HCT116 (cell line): ENCODE data around the gene WLS. TPM values are rescaled to one million over a fixed set of nuclear protein-coding genes. Genes with fewer than 3 reads are reported as not detected.
A peak's percentile ranks its signal among the peaks of the same experiment; 100 is the strongest.

Source experiments
- ATAC-seq: fragments of 200-7000 bp; cut with Tn5 transposase; 2 replicates; pipeline ENCODE4 v1.9.1; 2020; ENCODE audit warnings: mild to moderate bottlenecking, moderate library complexity
- BruUV-seq: library from RNA; stranded (reverse); fragments of 400-500 nt; replicated peaks from 2 replicates; lab custom pipeline; 2021; lab: Mats Ljungman, UMichigan
- CTCF ChIA-PET: fragments of 300-600 bp; sonication (Branson Sonifier 250); formaldehyde crosslinking; loops from one replicate; lab custom pipeline; 2021; ENCODE audit warnings: antibody characterized with exemption; lab: Charles Lee
- POLR2A ChIA-PET: fragments of 300-600, 350-600 bp; sonication (Branson Sonifier 250); formaldehyde crosslinking; loops from one replicate; lab custom pipeline; 2021; ENCODE audit warnings: antibody characterized with exemption; lab: Charles Lee
- RAD21 ChIA-PET, 2 experiments: fragments of 300-600 bp; sonication (Branson Sonifier 250); formaldehyde crosslinking; loops; one replicate each; lab custom pipeline; 2023; ENCODE audit warnings: low total read pairs in 2 of 2; ENCODE audit not compliant: uncharacterized antibody in 2 of 2, unreplicated experiment in 2 of 2, low non-redundant PET in 1 of 2; lab: Charles Lee
- DNase-seq: peaks from one replicate; pipeline ENCODE4 v3.0.0-alpha.2; 2010; ENCODE audit warnings: low read depth, low spot score
- H2AFZ ChIP-seq: fragments of 200-600 bp; shearing (Covaris generic), sonication (generic); 2 replicates; pipeline ENCODE4 v1.6.1; 2017; ENCODE audit warnings: low read depth, mixed run types, mixed read lengths, antibody characterized with exemption, low read length; ENCODE audit not compliant: poor library complexity, severe bottlenecking
- H3K27ac ChIP-seq: 2 replicates; pipeline ENCODE4 v1.5.1; 2012; ENCODE audit warnings: low read depth, low read length
- H3K27me3 ChIP-seq: fragments of 200-600 bp; sonication (generic); 2 replicates; pipeline ENCODE4 v1.6.1; 2016; ENCODE audit warnings: mixed run types, low read length, mixed read lengths; ENCODE audit not compliant: insufficient read depth
- H3K36me3 ChIP-seq, 2 experiments: fragments of 200-500 bp in 1 of 2; fragments of 200-600 bp in 1 of 2; sonication (Bioruptor generic) in 1 of 2; sonication (generic) in 1 of 2; 2 replicates each; pipeline versions ENCODE4 v1.5.1 to v1.6.1; 2014 to 2016; ENCODE audit warnings: low read length in 2 of 2, inconsistent platforms in 1 of 2, mixed read lengths in 1 of 2, mixed run types in 1 of 2; ENCODE audit not compliant: insufficient read depth in 2 of 2, control insufficient read depth in 1 of 2
- H3K4me1 ChIP-seq, 2 experiments: fragments of 200-600 bp in 1 of 2; sonication (generic) in 1 of 2; 2 replicates each; pipeline versions ENCODE4 v1.5.1 to v1.6.1; 2012 to 2017; ENCODE audit warnings: low read length in 2 of 2, inconsistent platforms in 1 of 2, mild to moderate bottlenecking in 1 of 2, mixed read lengths in 1 of 2, mixed run types in 1 of 2, moderate library complexity in 1 of 2; ENCODE audit not compliant: insufficient read depth in 2 of 2, control insufficient read depth in 1 of 2
- H3K4me2 ChIP-seq: fragments of 200-600 bp; sonication (generic); 2 replicates; pipeline ENCODE4 v1.6.1; 2017; ENCODE audit warnings: mixed run types, low read length, mixed read lengths
- H3K4me3 ChIP-seq, 2 experiments: fragments of 200-600 bp in 1 of 2; sonication (generic) in 1 of 2; replicated peaks in 1 of 2; 2 replicates each; pipeline ENCODE4 v1.5.1; 2011 to 2016; ENCODE audit warnings: low read length in 2 of 2, control low read depth in 1 of 2, low read depth in 1 of 2, mild to moderate bottlenecking in 1 of 2, mixed read lengths in 1 of 2, mixed run types in 1 of 2
- H3K79me2 ChIP-seq: fragments of 200-600 bp; sonication (generic); 2 replicates; pipeline ENCODE4 v1.6.1; 2017; ENCODE audit warnings: mild to moderate bottlenecking, mixed run types, low read length, moderate library complexity, mixed read lengths; ENCODE audit not compliant: insufficient read depth
- H3K9ac ChIP-seq: fragments of 200-600 bp; sonication (generic); 2 replicates; pipeline ENCODE4 v1.6.1; 2016; ENCODE audit warnings: low read length, mixed read lengths
- H3K9me2 ChIP-seq: fragments of 200-600 bp; sonication (generic), shearing (Covaris generic); 2 replicates; pipeline ENCODE4 v1.6.1; 2017; ENCODE audit warnings: mixed run types, mild to moderate bottlenecking, moderate library complexity; ENCODE audit not compliant: insufficient read depth
- H3K9me3 ChIP-seq, 2 experiments: fragments of 200-500 bp in 1 of 2; fragments of 200-600 bp in 1 of 2; sonication (Bioruptor generic) in 1 of 2; sonication (generic) in 1 of 2; 2 replicates each; pipeline ENCODE4 v1.6.1; 2014 to 2017; ENCODE audit warnings: low read length in 2 of 2, mixed read lengths in 2 of 2, inconsistent platforms in 1 of 2, low read depth in 1 of 2, mild to moderate bottlenecking in 1 of 2, mixed run types in 1 of 2, moderate library complexity in 1 of 2; ENCODE audit not compliant: control insufficient read depth in 1 of 2, insufficient read depth in 1 of 2
- H4K20me1 ChIP-seq: fragments of 200-600 bp; sonication (generic), shearing (Covaris generic); 2 replicates; pipeline ENCODE4 v1.6.1; 2017; ENCODE audit warnings: mixed run types, mild to moderate bottlenecking, moderate library complexity; ENCODE audit not compliant: insufficient read depth
- ATF3 ChIP-seq: IDR thresholded peaks from 2 replicates; pipeline ENCODE4 v1.6.1; 2012
- CBX3 ChIP-seq: IDR thresholded peaks from 2 replicates; pipeline ENCODE4 v1.6.1; 2012; ENCODE audit warnings: low read depth
- CEBPB ChIP-seq: IDR thresholded peaks from 2 replicates; pipeline ENCODE4 v1.6.1; 2012; ENCODE audit warnings: low read depth
- EGR1 ChIP-seq: IDR thresholded peaks from 2 replicates; pipeline ENCODE4 v1.6.1; 2012; ENCODE audit warnings: low read depth
- ELF1 ChIP-seq: IDR thresholded peaks from 2 replicates; pipeline ENCODE4 v1.6.1; 2012; ENCODE audit warnings: low read depth, borderline replicate concordance
- EZH2 ChIP-seq: fragments of 200-600 bp; sonication (generic); IDR thresholded peaks from 2 replicates; pipeline ENCODE4 v1.6.1; 2017; ENCODE audit warnings: antibody characterized with exemption, mixed run types
- EZH2phosphoT487 ChIP-seq: fragments of 200-600 bp; IDR thresholded peaks from 2 replicates; pipeline ENCODE4 v1.6.1; 2018; ENCODE audit warnings: antibody characterized with exemption, borderline replicate concordance
- FOSL1 ChIP-seq: IDR thresholded peaks from 2 replicates; pipeline ENCODE4 v1.6.1; 2012; ENCODE audit warnings: low read depth
- JUND ChIP-seq: IDR thresholded peaks from 2 replicates; pipeline ENCODE4 v1.6.1; 2012
- MAX ChIP-seq: IDR thresholded peaks from 2 replicates; pipeline ENCODE4 v1.6.1; 2012
- POLR2A ChIP-seq: IDR thresholded peaks from 2 replicates; pipeline ENCODE4 v1.7.0; 2011; ENCODE audit warnings: borderline replicate concordance; ENCODE audit not compliant: insufficient read depth, insufficient read length; ENCODE audit errors: extremely low read depth
- POLR2AphosphoS5 ChIP-seq: IDR thresholded peaks from 2 replicates; pipeline ENCODE4 v1.6.1; 2011; ENCODE audit warnings: mild to moderate bottlenecking, low read depth, low read length, moderate library complexity
- SIN3A ChIP-seq: IDR thresholded peaks from 2 replicates; pipeline ENCODE4 v1.6.1; 2012; ENCODE audit warnings: low read depth
- SP1 ChIP-seq: IDR thresholded peaks from 2 replicates; pipeline ENCODE4 v1.6.1; 2012; ENCODE audit warnings: low read depth
- TCF7L2 ChIP-seq: IDR thresholded peaks from 2 replicates; pipeline ENCODE4 v1.7.0; 2011; ENCODE audit warnings: borderline replicate concordance, inconsistent platforms; ENCODE audit not compliant: insufficient read depth, insufficient read length; ENCODE audit errors: extremely low read depth
- YY1 ChIP-seq: IDR thresholded peaks from 2 replicates; pipeline ENCODE4 v1.6.1; 2011; ENCODE audit warnings: low read length, low read depth, moderate library complexity, mild to moderate bottlenecking; ENCODE audit not compliant: insufficient replicate concordance; ENCODE audit errors: extremely low read depth
- ZBTB33 ChIP-seq: IDR thresholded peaks from 2 replicates; pipeline ENCODE4 v1.6.1; 2011; ENCODE audit warnings: mild to moderate bottlenecking, low read length, moderate library complexity; ENCODE audit not compliant: insufficient replicate concordance; ENCODE audit errors: extremely low read depth
- ZFX ChIP-seq: fragments of 450-650 bp; IDR thresholded peaks from 2 replicates; pipeline ENCODE4 v1.6.1; 2017
- ZNF274 ChIP-seq: fragments of 200-500 bp; sonication (Bioruptor generic); IDR thresholded peaks from 2 replicates; pipeline ENCODE4 v1.6.1; 2014; ENCODE audit warnings: mild to moderate bottlenecking, low read depth, low read length, inconsistent platforms
- intact Hi-C: fragments of 100-400 bp; cut with micrococcal nuclease; formaldehyde crosslinking; loops from 2 replicates; pipeline ENCODE4 v1.10.0; 2022
- total RNA-seq: library from RNA; stranded (reverse); gene quantifications from one replicate; pipeline ENCODE4 v1.2.1, GENCODE V29; 2021; ENCODE audit not compliant: unreplicated experiment
- TF ChIP-seq, protein P1 (sequence below): IDR thresholded peaks from 2 replicates; pipeline ENCODE4 v1.6.1; 2012; ENCODE audit warnings: low read depth

The WLS gene
- total RNA-seq, 1 experiment from 2014 or later = 38.0 TPM

- Histone ChIP-seq H3K36me3 (no peaks in the 10 kb centered on the region; a peak in 1 of 4 replicates), H4K20me1 (no peaks in the 10 kb centered on the region), H3K4me1 (peaks cover 28 to 36% of the 10 kb centered on the region in 2 experiments), H3K9me2 (no peaks in the 10 kb centered on the region), H3K9me3 (no peaks in the 10 kb centered on the region), H3K9ac (peak overlapping the region; percentile 9), H3K27ac (peak overlapping the region; percentile 43; the same call in 1 of the 2 replicates), H3K79me2 (peaks cover 10% of the 10 kb centered on the region), H3K4me2 (peak overlapping the region; percentile 69), H3K4me3 (peak overlapping the region in 1 of 2 experiments; percentile 31; a peak in 1 of 4 replicates), H3K27me3 (no peaks in the 10 kb centered on the region), H2AFZ (no peak overlapping the region)
- intact Hi-C loops = loop anchor here (2.0 kb wide), 1 partner anchor 35 kb away; the partner anchor contains the start of gene WLS
- RAD21 ChIA-PET = interaction anchor here in 1 of 2 experiments (0.9 kb wide), 1 partner anchor 145 kb away, joined by 3 read pairs; no protein-coding TSS in a partner anchor
- CTCF ChIA-PET = interaction anchor here (1.2 to 2.0 kb wide), 3 partner anchors 10 to 123 kb away, joined by 4 to 5 read pairs (median 4); partner anchors contain the start of gene WLS
- no TSS peak for BruUV-seq
- POLR2A ChIA-PET = interaction anchor here (0.8 to 1.6 kb wide), 4 partner anchors 9 to 186 kb away, joined by 3 to 5 read pairs (median 3); partner anchors contain the start of gene WLS
- DNase-seq = peak; percentile 38
- peak; percentile 83 for ATAC-seq
- TF ChIP-seq ZBTB33 (no peak), ATF3 (0 out of 2 replicates have a peak, but pooled peaks have one; percentile 8), EGR1 (peak; percentile 62), MAX (no peak), SIN3A (no peak), CBX3 (no peak), ELF1 (no peak), TCF7L2 (no peak), SP1 (peak; percentile 65), CEBPB (peak; percentile 85), ZFX (no peak), JUND (peak; percentile 76), FOSL1 (peak; percentile 71), POLR2AphosphoS5 (peak; percentile 41; the same call in 1 of the 2 replicates), POLR2A (no peak), EZH2phosphoT487 (no peak), ZNF274 (no peak), YY1 (no peak), EZH2 (no peak)
- TF ChIP-seq, protein P1, sequence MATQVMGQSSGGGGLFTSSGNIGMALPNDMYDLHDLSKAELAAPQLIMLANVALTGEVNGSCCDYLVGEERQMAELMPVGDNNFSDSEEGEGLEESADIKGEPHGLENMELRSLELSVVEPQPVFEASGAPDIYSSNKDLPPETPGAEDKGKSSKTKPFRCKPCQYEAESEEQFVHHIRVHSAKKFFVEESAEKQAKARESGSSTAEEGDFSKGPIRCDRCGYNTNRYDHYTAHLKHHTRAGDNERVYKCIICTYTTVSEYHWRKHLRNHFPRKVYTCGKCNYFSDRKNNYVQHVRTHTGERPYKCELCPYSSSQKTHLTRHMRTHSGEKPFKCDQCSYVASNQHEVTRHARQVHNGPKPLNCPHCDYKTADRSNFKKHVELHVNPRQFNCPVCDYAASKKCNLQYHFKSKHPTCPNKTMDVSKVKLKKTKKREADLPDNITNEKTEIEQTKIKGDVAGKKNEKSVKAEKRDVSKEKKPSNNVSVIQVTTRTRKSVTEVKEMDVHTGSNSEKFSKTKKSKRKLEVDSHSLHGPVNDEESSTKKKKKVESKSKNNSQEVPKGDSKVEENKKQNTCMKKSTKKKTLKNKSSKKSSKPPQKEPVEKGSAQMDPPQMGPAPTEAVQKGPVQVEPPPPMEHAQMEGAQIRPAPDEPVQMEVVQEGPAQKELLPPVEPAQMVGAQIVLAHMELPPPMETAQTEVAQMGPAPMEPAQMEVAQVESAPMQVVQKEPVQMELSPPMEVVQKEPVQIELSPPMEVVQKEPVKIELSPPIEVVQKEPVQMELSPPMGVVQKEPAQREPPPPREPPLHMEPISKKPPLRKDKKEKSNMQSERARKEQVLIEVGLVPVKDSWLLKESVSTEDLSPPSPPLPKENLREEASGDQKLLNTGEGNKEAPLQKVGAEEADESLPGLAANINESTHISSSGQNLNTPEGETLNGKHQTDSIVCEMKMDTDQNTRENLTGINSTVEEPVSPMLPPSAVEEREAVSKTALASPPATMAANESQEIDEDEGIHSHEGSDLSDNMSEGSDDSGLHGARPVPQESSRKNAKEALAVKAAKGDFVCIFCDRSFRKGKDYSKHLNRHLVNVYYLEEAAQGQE = no peak
These were observed 34.4 kb downstream of the WLS start for GRCh38 chr1:68197891-68198290.
